MCF 10A (cell line): ENCODE measurements around the gene TLCD2. TPM values are rescaled to one million over a fixed set of nuclear protein-coding genes. Genes with fewer than 3 reads are reported as not detected.

ENCODE experiments used
- BruUV-seq: library from RNA; stranded (reverse); fragments of 400-500 nt; replicated peaks from 2 replicates; lab custom pipeline; 2021; lab: Mats Ljungman, UMichigan
- CTCF ChIA-PET: fragments of 300-600 bp; sonication (Branson Sonifier 250); formaldehyde crosslinking; extraction: SDS; loops from one replicate; lab custom pipeline; 2021; ENCODE audit warnings: antibody characterized with exemption, inconsistent platforms; lab: Yijun Ruan, JAX
- POLR2A ChIA-PET: fragments of 300-600, 350-650 bp; sonication (Branson Sonifier 250); formaldehyde crosslinking; extraction: SDS; loops from one replicate; lab custom pipeline; 2020; ENCODE audit warnings: antibody characterized with exemption, inconsistent platforms; lab: Yijun Ruan, JAX
- DNase-seq: peaks from one replicate; pipeline ENCODE4 v3.0.0-alpha.2; 2018; ENCODE audit not compliant: unreplicated experiment
- H3K27ac Mint-ChIP-seq: one replicate; pipeline ENCODE4 v1.8.0; 2022; ENCODE audit warnings: mild to moderate bottlenecking, low read depth, mixed read lengths; ENCODE audit not compliant: unreplicated experiment
- H3K27me3 Mint-ChIP-seq: one replicate; pipeline ENCODE4 v1.8.0; 2022; ENCODE audit warnings: mixed read lengths; ENCODE audit not compliant: insufficient read depth, unreplicated experiment
- H3K36me3 Mint-ChIP-seq: one replicate; pipeline ENCODE4 v1.8.0; 2022; ENCODE audit warnings: mild to moderate bottlenecking, moderate library complexity, mixed read lengths; ENCODE audit not compliant: insufficient read depth, unreplicated experiment
- H3K4me1 Mint-ChIP-seq: one replicate; pipeline ENCODE4 v1.8.0; 2022; ENCODE audit warnings: mixed read lengths; ENCODE audit not compliant: insufficient read depth, unreplicated experiment
- H3K4me3 Mint-ChIP-seq: one replicate; pipeline ENCODE4 v1.8.0; 2022; ENCODE audit warnings: mild to moderate bottlenecking, moderate library complexity, mixed read lengths; ENCODE audit not compliant: unreplicated experiment
- H3K9me3 Mint-ChIP-seq: one replicate; pipeline ENCODE4 v1.8.0; 2022; ENCODE audit warnings: mixed read lengths; ENCODE audit not compliant: unreplicated experiment
- intact Hi-C: fragments of 100-400 bp; cut with micrococcal nuclease; formaldehyde crosslinking; loops from 2 replicates; pipeline ENCODE4 v1.14.1; 2022
- total RNA-seq: library from RNA; stranded (reverse); gene quantifications from 2 replicates; pipeline ENCODE4 v1.2.3, GENCODE V29; 2022
- TF ChIP-seq, protein P1 (sequence below): fragments of 200-600 bp; IDR thresholded peaks from one replicate; pipeline ENCODE4 v1.8.0; 2022; ENCODE audit warnings: antibody characterized with exemption, mild to moderate bottlenecking; ENCODE audit not compliant: unreplicated experiment

Gene TLCD2
- total RNA-seq, 1 experiment from 2014 or later = 2.5 TPM

DNA sequence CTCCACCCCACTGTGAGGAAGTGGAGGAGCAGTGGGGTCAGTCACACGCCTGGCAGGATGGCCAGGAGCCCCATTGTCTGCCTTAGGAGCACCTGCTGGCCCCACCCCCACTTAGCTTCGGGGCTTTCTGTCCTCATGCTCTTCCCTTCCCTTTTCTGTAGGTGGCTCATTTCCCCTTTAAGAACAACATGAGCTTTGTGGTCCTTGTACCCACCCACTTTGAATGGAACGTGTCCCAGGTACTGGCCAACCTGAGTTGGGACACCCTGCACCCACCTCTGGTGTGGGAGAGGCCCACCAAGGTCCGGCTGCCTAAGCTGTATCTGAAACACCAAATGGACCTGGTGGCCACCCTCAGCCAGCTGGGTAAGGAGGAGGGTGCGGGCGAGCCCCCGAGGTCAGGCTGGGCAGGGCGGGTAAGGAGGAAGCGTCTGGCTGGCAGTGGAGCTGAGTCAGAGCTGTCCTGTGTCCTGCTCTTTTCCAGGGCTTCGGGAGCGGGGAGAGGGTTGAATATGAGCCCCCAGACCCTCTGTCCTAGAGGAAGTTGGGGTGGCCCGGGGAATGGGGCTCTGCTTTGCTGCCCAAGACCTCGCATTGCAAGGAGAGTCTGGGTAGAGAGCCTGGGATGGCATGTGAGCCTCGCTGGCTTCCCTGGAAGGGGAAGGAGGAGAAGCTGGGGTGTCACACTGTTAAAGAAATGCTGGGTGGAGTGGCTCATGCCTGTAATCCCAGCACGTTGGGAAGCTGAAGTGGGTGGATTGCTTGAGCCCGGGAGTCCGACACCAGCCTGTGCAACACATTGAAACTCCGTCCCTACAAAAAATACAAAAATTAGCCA lies 42.5 kb upstream of the TLCD2 start:
- intact Hi-C loops = no loop called here
- TSS peak; percentile 27 for BruUV-seq

DNA sequence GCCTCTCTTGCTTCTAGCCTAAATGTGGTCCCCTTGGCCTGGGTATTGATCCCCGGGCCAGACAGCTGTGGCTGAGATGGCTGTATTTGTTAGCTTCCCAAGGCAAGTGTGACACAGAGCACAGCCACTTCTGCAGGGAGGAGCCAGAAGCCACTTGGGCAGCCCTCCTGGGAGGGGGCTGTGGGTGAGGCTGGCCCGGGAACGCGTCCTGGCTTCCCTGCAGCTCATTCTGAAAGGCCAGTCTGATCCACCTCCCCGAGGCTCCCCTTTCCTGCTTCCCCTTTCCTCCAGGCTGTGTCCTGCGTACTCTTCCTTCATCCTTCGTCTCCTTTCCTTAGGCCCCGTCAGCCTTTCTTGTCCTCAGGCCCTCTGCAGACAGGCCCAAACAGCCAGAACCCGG lies 40.5 kb upstream of the TLCD2 start:
- no peak for DNase-seq
- peaks cover 8% of the 10 kb centered on the region for H3K4me1 Mint-ChIP-seq
- ChIA-PET CTCF (interaction anchor here (1.5 kb wide), 1 partner anchor 29 kb away, joined by 5 read pairs; no protein-coding TSS in a partner anchor), POLR2A (interaction anchor here (0.6 kb wide), 1 partner anchor 214 kb away, joined by 3 read pairs; no protein-coding TSS in a partner anchor)
- H3K9me3 Mint-ChIP-seq = no peaks in the 10 kb centered on the region
- no peaks in the 10 kb centered on the region for H3K36me3 Mint-ChIP-seq
- intact Hi-C loops = no loop called here
- H3K27ac Mint-ChIP-seq = no peak overlapping the region
- TF ChIP-seq, protein P1, sequence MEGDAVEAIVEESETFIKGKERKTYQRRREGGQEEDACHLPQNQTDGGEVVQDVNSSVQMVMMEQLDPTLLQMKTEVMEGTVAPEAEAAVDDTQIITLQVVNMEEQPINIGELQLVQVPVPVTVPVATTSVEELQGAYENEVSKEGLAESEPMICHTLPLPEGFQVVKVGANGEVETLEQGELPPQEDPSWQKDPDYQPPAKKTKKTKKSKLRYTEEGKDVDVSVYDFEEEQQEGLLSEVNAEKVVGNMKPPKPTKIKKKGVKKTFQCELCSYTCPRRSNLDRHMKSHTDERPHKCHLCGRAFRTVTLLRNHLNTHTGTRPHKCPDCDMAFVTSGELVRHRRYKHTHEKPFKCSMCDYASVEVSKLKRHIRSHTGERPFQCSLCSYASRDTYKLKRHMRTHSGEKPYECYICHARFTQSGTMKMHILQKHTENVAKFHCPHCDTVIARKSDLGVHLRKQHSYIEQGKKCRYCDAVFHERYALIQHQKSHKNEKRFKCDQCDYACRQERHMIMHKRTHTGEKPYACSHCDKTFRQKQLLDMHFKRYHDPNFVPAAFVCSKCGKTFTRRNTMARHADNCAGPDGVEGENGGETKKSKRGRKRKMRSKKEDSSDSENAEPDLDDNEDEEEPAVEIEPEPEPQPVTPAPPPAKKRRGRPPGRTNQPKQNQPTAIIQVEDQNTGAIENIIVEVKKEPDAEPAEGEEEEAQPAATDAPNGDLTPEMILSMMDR = no peak
- no peak overlapping the region for H3K4me3 Mint-ChIP-seq
- H3K27me3 Mint-ChIP-seq = no peaks in the 10 kb centered on the region
- BruUV-seq = no TSS peak

More for the DNA sequence above, 42.5 kb upstream of the TLCD2 start:
- peak overlapping the region; percentile 59 for H3K4me3 Mint-ChIP-seq
- H3K27me3 Mint-ChIP-seq = no peaks in the 10 kb centered on the region
- peak; percentile 59 for DNase-seq
- no peaks in the 10 kb centered on the region for H3K9me3 Mint-ChIP-seq
- no peaks in the 10 kb centered on the region for H3K36me3 Mint-ChIP-seq
- CTCF ChIA-PET = interaction anchor here (1.2 kb wide), 1 partner anchor 31 kb away, joined by 5 read pairs; no protein-coding TSS in a partner anchor
- POLR2A ChIA-PET = interaction anchor here (1.4 to 2.1 kb wide), 3 partner anchors 11 to 77 kb away, joined by 4 to 6 read pairs (median 4); partner anchors contain the start of genes RPA1 and SMYD4
- peaks cover 8% of the 10 kb centered on the region for H3K4me1 Mint-ChIP-seq
- TF ChIP-seq, protein P1 = no peak
- peak overlapping the region; percentile 27 for H3K27ac Mint-ChIP-seq

DNA sequence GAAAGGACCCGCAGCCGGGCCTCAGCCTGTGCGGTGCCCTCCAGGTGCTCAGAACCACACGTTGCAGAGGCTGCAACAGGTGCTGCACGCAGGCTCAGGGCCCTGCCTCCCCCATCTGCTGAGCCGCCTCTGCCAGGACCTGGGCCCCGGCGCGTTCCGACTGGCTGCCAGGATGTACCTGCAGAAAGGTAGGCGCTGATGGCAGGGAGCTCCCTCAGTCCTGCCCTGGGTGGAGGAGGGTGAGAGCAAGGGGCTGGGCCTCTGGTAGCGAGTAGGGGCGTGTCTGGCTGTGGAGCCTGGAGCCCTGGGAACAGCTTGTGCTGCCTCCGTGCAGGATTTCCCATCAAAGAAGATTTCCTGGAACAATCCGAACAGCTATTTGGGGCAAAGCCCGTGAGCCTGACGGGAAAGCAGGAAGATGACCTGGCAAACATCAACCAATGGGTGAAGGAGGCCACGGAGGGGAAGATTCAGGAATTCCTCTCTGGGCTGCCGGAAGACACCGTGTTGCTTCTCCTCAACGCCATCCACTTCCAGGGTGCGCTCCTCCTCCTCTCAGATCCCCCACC lies 36.9 kb upstream of the TLCD2 start:
- no peak overlapping the region for H3K27ac Mint-ChIP-seq
- H3K27me3 Mint-ChIP-seq = no peaks in the 10 kb centered on the region
- H3K4me1 Mint-ChIP-seq = no peaks in the 10 kb centered on the region
- intact Hi-C loops = no loop called here
- DNase-seq = peak; percentile 72
- no peaks in the 10 kb centered on the region for H3K36me3 Mint-ChIP-seq
- no TSS peak for BruUV-seq
- ChIA-PET POLR2A (interaction anchor here (0.7 to 2.1 kb wide), 5 partner anchors 10 to 27 kb away, joined by 3 to 8 read pairs (median 3); no protein-coding TSS in a partner anchor), CTCF (interaction anchor here (0.9 to 1.4 kb wide), 2 partner anchors 17 to 37 kb away, joined by 5 read pairs; no protein-coding TSS in a partner anchor)
- no peak overlapping the region for H3K4me3 Mint-ChIP-seq
- no peaks in the 10 kb centered on the region for H3K9me3 Mint-ChIP-seq
- TF ChIP-seq, protein P1 = no peak
